ENCODE results near the gene NEK6.

NEK6 gene

GRCh38 chr9:124348363-124348762, 90.6 kb downstream of the NEK6 start:
- Histone ChIP-seq H3K27me3 (ENCODE audit: control insufficient read depth, insufficient read depth, low read length, poor library complexity, severe bottlenecking) (no peaks in the 10 kb centered on the region), H3K27ac (ENCODE audit: insufficient read depth, low read depth, low read length, poor library complexity, severe bottlenecking) (no peak overlapping the region), H3K9me3 (ENCODE audit: control insufficient read depth, low read length) (no peaks in the 10 kb centered on the region), H3K4me3 (ENCODE audit: insufficient read depth, low read depth, low read length) (no peak overlapping the region), H3K36me3 (ENCODE audit: control insufficient read depth, insufficient read depth, low read length) (peaks cover 12% of the 10 kb centered on the region), H3K4me1 (ENCODE audit: control insufficient read depth, insufficient read depth, low read length) (peaks cover 5% of the 10 kb centered on the region)
- WGBS, 2 experiments = 98% methylated on average over 3 of the region's 3 CpGs

GRCh38 chr9:124348831-124349230, 91.1 kb downstream of the NEK6 start:
- WGBS, 2 experiments = 95 to 96% methylated on average over 12 of the region's 12 CpGs
- H3K4me3 ChIP-seq (ENCODE audit: insufficient read depth, low read depth, low read length) = no peak overlapping the region
- no peaks in the 10 kb centered on the region for H3K27me3 ChIP-seq (ENCODE audit: control insufficient read depth, insufficient read depth, low read length, poor library complexity, severe bottlenecking)
- H3K27ac ChIP-seq (ENCODE audit: insufficient read depth, low read depth, low read length, poor library complexity, severe bottlenecking) = no peak overlapping the region
- no peaks in the 10 kb centered on the region for H3K9me3 ChIP-seq (ENCODE audit: control insufficient read depth, low read length)
- peaks cover 13% of the 10 kb centered on the region for H3K36me3 ChIP-seq (ENCODE audit: control insufficient read depth, insufficient read depth, low read length)
- no peaks in the 10 kb centered on the region for H3K4me1 ChIP-seq (ENCODE audit: control insufficient read depth, insufficient read depth, low read length)

GRCh38 chr9:124349267-124349666, 91.5 kb downstream of the NEK6 start:
- WGBS, 2 experiments = 96 to 97% methylated on average over 8 of the region's 8 CpGs
- H3K36me3 ChIP-seq (ENCODE audit: control insufficient read depth, insufficient read depth, low read length) = peaks cover 13% of the 10 kb centered on the region

GRCh38 chr9:124349675-124350493, 92.1 kb downstream of the NEK6 start:
- H3K27me3 ChIP-seq (ENCODE audit: control insufficient read depth, insufficient read depth, low read length, poor library complexity, severe bottlenecking) = no peaks in the 10 kb centered on the region
- no peak overlapping the region for H3K4me3 ChIP-seq (ENCODE audit: insufficient read depth, low read depth, low read length)
- 93 to 94% methylated on average over 24 to 25 of the region's 25 CpGs for WGBS, 2 experiments
- H3K27ac ChIP-seq (ENCODE audit: insufficient read depth, low read depth, low read length, poor library complexity, severe bottlenecking) = no peak overlapping the region
- no peaks in the 10 kb centered on the region for H3K4me1 ChIP-seq (ENCODE audit: control insufficient read depth, insufficient read depth, low read length)
- H3K9me3 ChIP-seq (ENCODE audit: control insufficient read depth, low read length) = no peaks in the 10 kb centered on the region
- H3K36me3 ChIP-seq (ENCODE audit: control insufficient read depth, insufficient read depth, low read length) = peaks cover 13% of the 10 kb centered on the region

More at GRCh38 chr9:124349267-124349666, 91.5 kb downstream of the NEK6 start:
- Histone ChIP-seq H3K9me3 (ENCODE audit: control insufficient read depth, low read length) (no peaks in the 10 kb centered on the region), H3K27ac (ENCODE audit: insufficient read depth, low read depth, low read length, poor library complexity, severe bottlenecking) (no peak overlapping the region), H3K27me3 (ENCODE audit: control insufficient read depth, insufficient read depth, low read length, poor library complexity, severe bottlenecking) (no peaks in the 10 kb centered on the region), H3K4me3 (ENCODE audit: insufficient read depth, low read depth, low read length) (no peak overlapping the region), H3K4me1 (ENCODE audit: control insufficient read depth, insufficient read depth, low read length) (no peaks in the 10 kb centered on the region)

- Histone ChIP-seq H3K27me3 (ENCODE audit: control insufficient read depth, insufficient read depth, low read length, poor library complexity, severe bottlenecking) (no peaks in the 10 kb centered on the region), H3K9me3 (ENCODE audit: control insufficient read depth, low read length) (no peaks in the 10 kb centered on the region), H3K27ac (ENCODE audit: insufficient read depth, low read depth, low read length, poor library complexity, severe bottlenecking) (no peak overlapping the region), H3K4me1 (ENCODE audit: control insufficient read depth, insufficient read depth, low read length) (no peaks in the 10 kb centered on the region), H3K36me3 (ENCODE audit: control insufficient read depth, insufficient read depth, low read length) (peaks cover 13% of the 10 kb centered on the region), H3K4me3 (ENCODE audit: insufficient read depth, low read depth, low read length) (no peak overlapping the region)
- 95 to 96% methylated on average over 16 of the region's 16 CpGs for WGBS, 2 experiments
Observed at GRCh38 chr9:124350494-124351263, 92.9 kb downstream of the NEK6 start.

GRCh38 chr9:124351672-124352468, 94.1 kb downstream of the NEK6 start:
- Histone ChIP-seq H3K27ac (ENCODE audit: insufficient read depth, low read depth, low read length, poor library complexity, severe bottlenecking) (no peak overlapping the region), H3K4me1 (ENCODE audit: control insufficient read depth, insufficient read depth, low read length) (no peaks in the 10 kb centered on the region), H3K4me3 (ENCODE audit: insufficient read depth, low read depth, low read length) (no peak overlapping the region), H3K27me3 (ENCODE audit: control insufficient read depth, insufficient read depth, low read length, poor library complexity, severe bottlenecking) (no peaks in the 10 kb centered on the region), H3K36me3 (ENCODE audit: control insufficient read depth, insufficient read depth, low read length) (peaks cover 13% of the 10 kb centered on the region), H3K9me3 (ENCODE audit: control insufficient read depth, low read length) (no peaks in the 10 kb centered on the region)
- 95% methylated on average over 15 of the region's 15 CpGs for WGBS, 2 experiments

- Histone ChIP-seq H3K9me3 (ENCODE audit: control insufficient read depth, low read length) (no peaks in the 10 kb centered on the region), H3K4me3 (ENCODE audit: insufficient read depth, low read depth, low read length) (no peak overlapping the region), H3K4me1 (ENCODE audit: control insufficient read depth, insufficient read depth, low read length) (no peaks in the 10 kb centered on the region), H3K27me3 (ENCODE audit: control insufficient read depth, insufficient read depth, low read length, poor library complexity, severe bottlenecking) (no peaks in the 10 kb centered on the region), H3K27ac (ENCODE audit: insufficient read depth, low read depth, low read length, poor library complexity, severe bottlenecking) (no peak overlapping the region), H3K36me3 (ENCODE audit: control insufficient read depth, insufficient read depth, low read length) (peaks cover 13% of the 10 kb centered on the region)
- WGBS, 2 experiments = 93 to 94% methylated on average over 8 of the region's 8 CpGs
Observed at GRCh38 chr9:124352616-124353015, 94.9 kb downstream of the NEK6 start.

GRCh38 chr9:124353166-124353768, 95.5 kb downstream of the NEK6 start:
- H3K9me3 ChIP-seq (ENCODE audit: control insufficient read depth, low read length) = no peaks in the 10 kb centered on the region
- H3K4me3 ChIP-seq (ENCODE audit: insufficient read depth, low read depth, low read length) = no peak overlapping the region
- H3K27me3 ChIP-seq (ENCODE audit: control insufficient read depth, insufficient read depth, low read length, poor library complexity, severe bottlenecking) = no peaks in the 10 kb centered on the region
- no peaks in the 10 kb centered on the region for H3K4me1 ChIP-seq (ENCODE audit: control insufficient read depth, insufficient read depth, low read length)
- peaks cover 13% of the 10 kb centered on the region for H3K36me3 ChIP-seq (ENCODE audit: control insufficient read depth, insufficient read depth, low read length)
- WGBS, 2 experiments = 95 to 96% methylated on average over 7 of the region's 7 CpGs
- H3K27ac ChIP-seq (ENCODE audit: insufficient read depth, low read depth, low read length, poor library complexity, severe bottlenecking) = no peak overlapping the region

GRCh38 chr9:124353811-124354274, 96.1 kb downstream of the NEK6 start:
- Histone ChIP-seq H3K4me3 (ENCODE audit: insufficient read depth, low read depth, low read length) (no peak overlapping the region), H3K27ac (ENCODE audit: insufficient read depth, low read depth, low read length, poor library complexity, severe bottlenecking) (no peak overlapping the region), H3K27me3 (ENCODE audit: control insufficient read depth, insufficient read depth, low read length, poor library complexity, severe bottlenecking) (no peaks in the 10 kb centered on the region), H3K36me3 (ENCODE audit: control insufficient read depth, insufficient read depth, low read length) (peaks cover 8% of the 10 kb centered on the region), H3K9me3 (ENCODE audit: control insufficient read depth, low read length) (no peaks in the 10 kb centered on the region), H3K4me1 (ENCODE audit: control insufficient read depth, insufficient read depth, low read length) (no peaks in the 10 kb centered on the region)
- WGBS, 2 experiments = 94 to 96% methylated on average over 4 of the region's 4 CpGs

All from ectodermal cell (in vitro differentiated cells).